SK-N-DZ (cell line): ENCODE measurements around the gene MORN5.

ENCODE experiments used
- DNase-seq: peaks from one replicate; pipeline ENCODE4 v3.0.0-alpha.2; 2015; ENCODE audit warnings: low spot score
- small RNA-seq, 2 experiments: library from RNA; depleted of rRNA; stranded (forward); fragments of <200 nt; gene quantifications; one replicate each; pipeline ENCODE3, GENCODE V24; 2014

MORN5 gene

DNA sequence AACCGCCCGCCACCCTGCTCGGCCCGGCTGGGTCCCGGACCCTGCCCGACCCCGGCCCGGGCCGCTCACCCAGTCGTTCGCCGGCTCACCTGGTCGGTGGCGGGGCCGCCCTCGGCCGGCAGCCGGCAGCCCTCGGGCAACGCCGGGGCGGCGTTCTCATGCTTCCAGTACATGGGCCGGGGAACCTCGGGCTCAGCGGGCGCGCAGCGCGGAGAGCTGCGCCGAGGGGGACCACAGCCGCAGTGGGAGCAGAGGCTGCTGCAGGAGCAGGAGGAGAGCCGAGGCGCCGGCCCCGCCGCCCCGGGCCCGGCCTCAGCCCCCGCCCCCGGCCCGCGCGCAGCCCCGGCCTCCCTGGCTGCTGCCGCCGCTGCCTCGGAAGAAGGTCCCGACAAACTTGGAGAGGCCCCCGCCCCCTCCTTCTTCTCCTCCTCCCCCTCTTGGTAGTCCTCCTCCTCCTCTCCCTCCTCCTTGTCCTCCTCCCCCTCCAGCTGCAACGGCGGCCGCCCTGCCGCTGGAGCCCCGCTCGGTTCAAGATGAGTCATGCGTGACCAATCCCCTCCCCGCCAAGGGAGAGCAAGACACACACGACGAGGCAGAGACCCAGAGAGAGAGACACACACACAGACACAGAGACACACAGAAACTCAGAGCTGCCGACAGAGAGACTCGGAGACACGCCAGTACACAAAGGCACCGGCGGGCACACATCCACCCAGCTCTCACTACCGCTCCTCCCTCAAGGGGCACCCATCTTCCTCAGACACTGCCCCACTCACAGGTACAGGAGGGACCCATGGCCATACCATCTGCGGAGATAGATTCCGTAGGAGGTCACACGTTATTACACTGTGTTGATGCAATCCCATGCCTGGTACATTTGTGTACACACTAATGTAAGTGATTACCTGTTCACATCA lies 69.1 kb downstream of the MORN5 start, which contains the start of gene LHX6:
Gene LHX6, minus strand, starts transcription at position 390 of the 917 bp plus-strand sequence. Its CDS starts 217 bp downstream, at position 173.
- no peak for DNase-seq

DNA sequence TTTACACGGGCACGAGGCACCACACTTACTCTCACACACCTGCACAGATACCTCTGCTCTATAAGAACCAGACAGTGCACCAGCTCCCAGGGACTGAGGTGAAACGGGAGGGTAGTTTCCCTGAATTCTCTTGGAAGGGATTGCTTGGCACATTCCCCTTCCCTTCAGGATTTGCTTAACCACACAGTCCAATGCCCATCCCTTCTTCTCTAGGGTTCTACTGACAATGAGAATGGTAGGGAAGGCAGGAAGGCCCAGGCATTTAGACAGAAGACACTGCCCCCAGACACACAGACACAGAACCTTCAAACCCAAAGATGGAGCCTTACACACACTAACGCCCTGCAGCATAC lies 69.8 kb downstream of the MORN5 start:
- no peak for DNase-seq

DNA sequence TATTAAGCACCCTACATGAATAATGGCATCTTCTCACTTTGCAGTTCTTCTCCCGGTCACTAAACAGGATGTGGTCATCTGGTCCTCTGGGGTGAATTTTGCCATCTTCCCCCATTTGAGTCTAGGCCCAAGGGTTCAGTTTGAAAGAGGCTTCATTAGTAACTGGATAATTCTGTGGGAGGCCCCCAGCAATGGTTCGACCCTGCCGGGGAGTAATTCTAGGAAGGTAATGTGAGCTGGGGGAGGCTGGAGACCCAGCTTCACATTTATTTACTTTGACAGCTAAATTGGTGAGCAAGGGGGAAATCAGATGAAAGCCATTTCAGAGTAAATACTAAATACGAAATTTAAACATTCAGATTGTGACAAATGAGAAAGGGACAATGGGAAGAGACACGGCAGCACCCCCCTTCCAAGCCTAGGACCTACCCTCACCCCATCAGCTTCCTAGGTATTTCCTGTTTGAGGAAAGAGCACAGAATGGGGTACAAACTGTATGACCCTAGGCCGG lies 73.1 kb downstream of the MORN5 start:
- DNase-seq, result no peak

DNA sequence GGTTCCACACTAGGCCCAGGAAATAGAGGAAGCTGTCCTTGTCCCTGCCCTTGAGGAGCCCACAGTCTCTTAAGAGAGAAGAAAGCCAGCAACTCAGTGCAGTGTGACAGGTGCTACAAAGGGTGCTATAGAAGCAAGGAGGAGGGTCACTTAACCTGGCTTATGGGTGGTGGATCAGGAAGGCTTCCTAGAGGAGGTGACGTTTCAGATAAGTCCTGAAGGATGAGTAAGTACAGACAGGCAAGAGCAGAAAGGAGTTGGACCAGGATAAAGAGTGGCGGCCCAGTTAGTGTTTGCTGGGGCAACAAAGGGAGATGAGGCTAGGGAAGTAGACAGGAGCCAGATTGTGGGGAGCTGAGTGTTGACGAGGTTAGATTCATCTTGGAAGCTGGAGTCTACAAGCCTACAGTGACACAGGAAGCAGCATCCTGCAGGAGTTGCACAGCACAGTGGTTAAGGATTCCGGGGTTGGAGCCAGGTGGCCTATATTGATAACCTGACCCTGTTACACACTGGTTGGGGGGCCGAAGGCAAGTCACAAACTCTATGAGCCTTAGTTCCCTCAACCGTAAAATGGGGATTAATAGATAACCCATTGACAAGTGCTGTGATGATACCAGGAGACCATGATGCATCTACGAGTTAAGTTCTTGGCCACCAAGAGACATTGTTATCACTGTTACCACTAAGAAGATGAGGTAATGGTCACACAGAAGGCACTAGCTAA lies 74.5 kb downstream of the MORN5 start:
- DNase-seq, result no peak

DNA sequence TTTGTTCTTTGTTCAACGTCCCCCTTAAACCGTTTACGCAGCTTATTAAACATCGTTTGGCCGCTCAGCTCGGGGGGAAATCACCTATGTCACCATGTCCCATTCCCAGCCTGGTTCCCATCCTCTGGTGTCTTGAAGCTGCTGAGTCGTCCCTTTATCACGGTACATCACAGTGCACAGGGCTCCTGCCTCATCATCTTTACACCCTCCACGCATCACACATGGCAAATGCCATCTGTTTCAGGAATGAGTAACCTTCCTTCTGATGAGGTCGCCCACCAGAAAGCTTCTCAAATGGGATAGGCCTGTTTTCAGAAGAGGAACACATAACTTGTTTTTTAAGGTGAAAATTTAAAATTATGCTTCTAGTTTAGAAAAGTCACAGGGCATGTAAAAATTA lies 77.0 kb downstream of the MORN5 start:
- DNase-seq, result no peak

DNA sequence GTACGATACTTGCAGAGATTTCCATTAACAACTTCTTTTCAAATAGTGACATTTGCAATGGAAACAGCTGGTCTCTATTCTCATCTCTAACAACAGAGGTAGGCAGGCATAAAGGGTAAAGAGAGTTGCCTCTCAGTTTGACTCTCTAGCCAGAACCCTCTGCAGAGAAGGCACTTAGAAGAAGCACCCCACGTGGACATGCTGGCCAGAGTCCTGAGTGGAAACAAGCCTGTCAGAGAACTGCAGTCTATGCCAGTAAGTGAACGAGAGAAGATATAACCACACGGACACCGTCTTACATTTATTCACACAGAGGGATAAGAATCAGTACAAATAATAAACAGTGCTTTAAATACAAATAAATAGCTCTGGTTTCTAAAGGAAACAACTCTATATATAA lies 80.0 kb downstream of the MORN5 start:
- DNase-seq, result no peak

DNA sequence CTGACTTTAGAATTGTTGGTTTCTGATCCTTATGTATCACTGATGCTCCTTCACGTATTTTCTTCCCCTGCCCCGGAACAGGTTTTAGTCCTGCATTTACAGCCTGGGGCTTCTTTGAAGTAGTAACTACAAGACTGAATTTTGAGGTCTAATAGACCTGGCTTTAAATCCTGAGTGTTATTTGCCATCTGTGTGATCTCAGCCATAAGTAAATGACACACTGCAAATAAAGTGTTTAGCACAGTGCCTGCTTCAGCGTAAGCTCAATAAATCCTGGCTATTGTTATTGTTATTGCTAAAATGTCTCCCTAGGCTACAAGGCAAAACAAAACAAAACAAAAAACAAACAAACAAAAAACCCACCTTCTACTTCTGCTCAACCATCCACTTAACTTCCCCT lies 84.6 kb downstream of the MORN5 start:
- no peak for DNase-seq

DNA sequence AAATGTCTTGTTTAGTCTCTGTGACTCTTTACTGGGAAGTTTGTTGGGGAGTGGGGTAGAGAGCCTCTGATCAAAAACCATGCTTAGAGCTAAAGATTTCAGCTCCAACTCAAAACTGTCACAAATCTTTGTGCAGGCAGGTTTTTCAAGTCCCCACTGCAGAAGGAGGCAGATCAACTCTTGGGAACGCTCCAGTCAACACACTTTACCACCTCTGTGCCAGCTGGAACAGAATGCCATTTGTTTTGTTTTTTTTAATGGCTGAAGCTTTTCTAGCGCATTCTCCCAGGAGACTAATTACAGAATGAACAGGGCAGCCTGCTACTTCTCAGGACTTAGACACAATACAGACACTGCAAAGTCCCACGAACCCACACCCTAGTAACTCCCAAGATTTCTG lies 87.0 kb downstream of the MORN5 start:
- no peak for DNase-seq

DNA sequence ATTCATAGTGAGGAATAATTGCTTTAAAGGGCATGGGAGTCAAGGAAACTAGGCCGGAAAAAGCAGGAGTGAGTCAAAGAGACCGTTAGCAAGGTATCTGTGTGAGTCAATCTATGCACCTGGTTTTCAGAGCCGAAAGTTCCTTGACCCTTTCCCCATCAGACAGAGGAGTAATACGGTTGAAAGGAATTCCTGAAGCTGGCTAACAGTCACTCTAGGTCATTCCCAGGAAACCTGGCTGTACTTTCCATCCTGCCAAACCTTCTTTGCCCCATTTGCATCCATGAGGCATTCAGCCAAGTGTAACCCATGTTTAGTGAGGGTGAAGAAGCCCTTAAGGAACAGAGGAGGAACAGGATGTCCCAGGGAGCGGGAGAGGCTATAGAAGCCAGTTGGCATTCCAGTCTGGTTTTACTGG lies 88.7 kb downstream of the MORN5 start:
- no peak for DNase-seq

Small RNA genes lying within 50 kb of the gene (small RNA-seq; reads per million reads assigned to genes)
- 0 reads per million in 2 experiments for gene MIR4478
